Activated naive CD4-positive, alpha-beta T cell treated with anti-CD3 and anti-CD28 coated beads, Interleukin-2, amount 10 ng/mL, durations not matched to agents 5 hours and 36 hours (primary cell): ENCODE measurements around the gene MGAT4C. TPM values are rescaled to one million over a fixed set of nuclear protein-coding genes. Genes with fewer than 3 reads are reported as not detected.

Source experiments
- total RNA-seq, 2 experiments: library from RNA; stranded (reverse); gene quantifications; one replicate each; pipeline ENCODE4 v1.2.3, GENCODE V29; 2021

The MGAT4C gene
- not detected for total RNA-seq

DNA sequence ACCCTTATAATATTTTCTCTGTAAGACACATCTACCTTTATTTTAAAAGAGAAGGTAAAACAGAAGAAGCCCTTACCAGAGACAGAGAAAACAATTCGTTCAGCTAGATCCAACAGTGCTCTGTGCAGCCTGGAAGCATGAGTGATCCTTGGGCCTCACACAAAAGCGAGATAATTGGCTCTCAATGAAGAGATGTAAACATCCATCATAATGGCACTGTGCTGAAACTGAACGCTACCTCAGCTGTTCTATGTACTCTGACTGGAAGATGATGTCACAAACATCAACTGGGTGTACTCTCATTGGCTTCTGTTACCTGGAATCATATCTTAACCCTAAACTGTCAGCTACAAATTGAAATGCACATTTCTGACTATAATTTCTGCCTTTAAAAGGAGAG lies at the start of gene MGAT4C:
TSS of gene MGAT4C (minus strand) at position 229 of the 400 bp plus-strand sequence.

